Measurements from ENCODE around the gene HAPSTR1. TPM values are rescaled to one million over a fixed set of nuclear protein-coding genes. Genes with fewer than 3 reads are reported as not detected.
A peak's percentile ranks its signal among the peaks of the same experiment; 100 is the strongest.

The HAPSTR1 gene
- total and polyA plus RNA-seq, 11 donors = 13.3 to 78.4 (median 55.9) TPM

- DNase-seq = peak in 4 of 5 donors; percentile 55 to 75 (median 66)
Observed at GRCh38 chr16:9061358-9061813, 30.1 kb upstream of the HAPSTR1 start.

DNA sequence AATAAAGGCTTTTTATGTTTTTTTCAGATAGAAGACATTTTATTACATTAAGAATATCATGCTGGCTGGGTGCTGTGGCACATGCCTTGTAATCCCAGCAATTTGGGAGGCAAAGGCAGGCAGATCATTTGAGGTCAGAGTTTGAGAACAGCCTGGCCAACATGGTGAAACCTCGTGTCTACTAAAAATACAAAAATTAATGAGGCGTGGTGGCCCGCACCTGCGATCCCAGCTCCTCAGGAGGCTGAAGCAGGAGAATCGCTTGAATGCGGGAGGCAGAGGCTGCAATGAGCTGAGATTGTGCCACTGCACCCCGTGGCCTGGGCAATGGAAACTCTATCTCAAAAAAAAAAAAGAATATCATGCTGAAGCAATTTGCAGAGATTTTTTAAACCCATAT lies 29.1 kb upstream of the HAPSTR1 start:
- Histone ChIP-seq H3K9me3 (no peaks in the 10 kb centered on the region), H3K4me1 (peaks cover 0 to 22% (median 7%) of the 10 kb centered on the region in 12 donors), H3K4me3 (no peak overlapping the region), H3K36me3 (no peaks in the 10 kb centered on the region), H3K27ac (peak overlapping the region in 4 of 12 donors; percentile 33 to 66 (median 54)), H3K27me3 (no peaks in the 10 kb centered on the region)
- TF ChIP-seq, protein P1, sequence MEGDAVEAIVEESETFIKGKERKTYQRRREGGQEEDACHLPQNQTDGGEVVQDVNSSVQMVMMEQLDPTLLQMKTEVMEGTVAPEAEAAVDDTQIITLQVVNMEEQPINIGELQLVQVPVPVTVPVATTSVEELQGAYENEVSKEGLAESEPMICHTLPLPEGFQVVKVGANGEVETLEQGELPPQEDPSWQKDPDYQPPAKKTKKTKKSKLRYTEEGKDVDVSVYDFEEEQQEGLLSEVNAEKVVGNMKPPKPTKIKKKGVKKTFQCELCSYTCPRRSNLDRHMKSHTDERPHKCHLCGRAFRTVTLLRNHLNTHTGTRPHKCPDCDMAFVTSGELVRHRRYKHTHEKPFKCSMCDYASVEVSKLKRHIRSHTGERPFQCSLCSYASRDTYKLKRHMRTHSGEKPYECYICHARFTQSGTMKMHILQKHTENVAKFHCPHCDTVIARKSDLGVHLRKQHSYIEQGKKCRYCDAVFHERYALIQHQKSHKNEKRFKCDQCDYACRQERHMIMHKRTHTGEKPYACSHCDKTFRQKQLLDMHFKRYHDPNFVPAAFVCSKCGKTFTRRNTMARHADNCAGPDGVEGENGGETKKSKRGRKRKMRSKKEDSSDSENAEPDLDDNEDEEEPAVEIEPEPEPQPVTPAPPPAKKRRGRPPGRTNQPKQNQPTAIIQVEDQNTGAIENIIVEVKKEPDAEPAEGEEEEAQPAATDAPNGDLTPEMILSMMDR (IDR thresholded peaks at IDR 0.05) = no peak
- no peak for TF ChIP-seq POLR2A (IDR thresholded peaks at IDR 0.05)
- intact Hi-C loops (cut with DNase I) = no loop called here
- 84 to 91% (median 90%) methylated on average over 7 of the region's 7 CpGs for WGBS, 4 donors
- no peak for DNase-seq
- ATAC-seq = no peak

More at GRCh38 chr16:9061358-9061813, 30.1 kb upstream of the HAPSTR1 start:
- intact Hi-C loops (cut with DNase I) = no loop called here
- Histone ChIP-seq H3K36me3 (no peaks in the 10 kb centered on the region), H3K4me1 (peaks cover 0 to 22% (median 7%) of the 10 kb centered on the region in 12 donors), H3K9me3 (no peaks in the 10 kb centered on the region), H3K27me3 (no peaks in the 10 kb centered on the region), H3K4me3 (no peak overlapping the region), H3K27ac (peak overlapping the region; percentile 28 to 81 (median 56))
- ATAC-seq = peak; percentile 90 to 98 (median 96)
- no peak for TF ChIP-seq POLR2A (IDR thresholded peaks at IDR 0.05)
- TF ChIP-seq, protein P1 (IDR thresholded peaks at IDR 0.05) = no peak
- WGBS, 4 donors = 33 to 50% (median 37%) methylated on average over 4 of the region's 4 CpGs

DNA sequence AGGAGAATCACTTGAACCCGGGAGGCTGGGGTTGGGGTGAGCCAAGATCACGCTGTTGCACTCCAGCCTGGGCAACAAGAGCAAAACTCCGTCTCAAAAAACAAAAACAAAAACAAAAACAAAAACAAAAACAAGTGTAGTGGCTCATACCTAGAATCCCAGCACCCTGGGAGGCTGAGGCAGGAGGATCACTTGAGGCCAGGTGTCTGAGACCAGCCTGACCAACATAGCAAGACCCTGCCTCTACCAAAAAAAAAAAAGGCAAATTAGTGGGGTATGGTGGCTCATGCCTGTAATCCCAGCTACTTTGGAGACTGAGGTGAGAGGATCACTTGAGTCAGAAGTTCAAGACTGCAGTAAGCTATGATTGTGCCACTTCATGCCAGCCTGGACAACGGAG lies 26.4 kb upstream of the HAPSTR1 start:
- 87 to 93% (median 91%) methylated on average over 4 of the region's 4 CpGs for WGBS, 4 donors
- H3K4me1 ChIP-seq = peaks cover 0 to 22% (median 7%) of the 10 kb centered on the region in 12 donors
- ATAC-seq (no peak), DNase-seq (no peak)
- peaks cover 0 to 6% (median 0%) of the 10 kb centered on the region in 12 donors for H3K9me3 ChIP-seq
- H3K4me3 ChIP-seq = no peak overlapping the region
- intact Hi-C loops (cut with DNase I) = no loop called here
- H3K36me3 ChIP-seq = no peaks in the 10 kb centered on the region
- no peak overlapping the region for H3K27ac ChIP-seq
- no peak for TF ChIP-seq POLR2A (IDR thresholded peaks at IDR 0.05)
- TF ChIP-seq, protein P1 (IDR thresholded peaks at IDR 0.05) = no peak
- no peaks in the 10 kb centered on the region for H3K27me3 ChIP-seq

DNA sequence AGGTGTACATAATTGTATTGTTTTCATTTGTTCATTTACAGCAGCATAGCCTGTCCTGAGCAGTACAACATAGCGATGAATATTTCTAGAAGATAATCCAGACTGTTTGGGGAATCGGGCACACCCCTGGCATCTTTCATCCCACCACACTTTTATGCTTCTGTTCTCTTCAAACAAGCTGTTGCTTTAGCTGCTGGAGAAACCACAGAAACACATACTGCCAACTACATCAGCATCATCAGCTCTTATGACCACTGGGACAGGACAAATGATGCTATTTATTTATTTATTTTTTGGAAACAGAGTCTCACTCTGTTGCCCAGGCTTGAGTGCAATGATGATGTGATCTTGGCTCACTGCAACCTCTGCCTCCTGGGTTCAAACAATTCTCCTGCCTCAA lies 22.6 kb upstream of the HAPSTR1 start:
- H3K9me3 ChIP-seq = peaks cover 0 to 6% (median 0%) of the 10 kb centered on the region in 12 donors
- H3K27ac ChIP-seq = no peak overlapping the region
- H3K36me3 ChIP-seq = no peaks in the 10 kb centered on the region
- no peak overlapping the region for H3K4me3 ChIP-seq
- 94 to 99% (median 98%) methylated on average over 2 of the region's 2 CpGs for WGBS, 4 donors
- no peak for TF ChIP-seq POLR2A (IDR thresholded peaks at IDR 0.05)
- TF ChIP-seq, protein P1 (IDR thresholded peaks at IDR 0.05) = no peak
- H3K4me1 ChIP-seq = peaks cover 0 to 9% (median 0%) of the 10 kb centered on the region in 12 donors
- no peaks in the 10 kb centered on the region for H3K27me3 ChIP-seq
- intact Hi-C loops (cut with DNase I) = no loop called here
- no peak for ATAC-seq
- DNase-seq = no peak

Data from heart left ventricle (tissue), 16 donors.